Fibroblast of pulmonary artery (primary cell): ENCODE measurements around the gene FGF1.

Experiments used
- DNase-seq: peaks from one replicate; pipeline ENCODE4 v3.0.0-alpha.2; 2010; ENCODE audit warnings: low read depth
- H3K4me3 ChIP-seq: replicated peaks from 2 replicates; pipeline ENCODE4 v1.5.1; 2011; ENCODE audit warnings: low read depth, mild to moderate bottlenecking, control low read depth, low read length, moderate library complexity
- CTCF ChIP-seq: IDR thresholded peaks from 2 replicates; pipeline ENCODE4 v1.5.1; 2011; ENCODE audit warnings: mild to moderate bottlenecking, control low read depth, low read length, inconsistent platforms; ENCODE audit errors: missing control alignments

FGF1 gene

GRCh38 chr5:142658278-142658677 is 27.6 kb downstream of the FGF1 start:
- DNase-seq = no peak
- TF ChIP-seq CTCF = no peak

GRCh38 chr5:142657446-142657845 is 28.4 kb downstream of the FGF1 start:
- DNase-seq = no peak
- no peak for TF ChIP-seq CTCF
- no peak overlapping the region for H3K4me3 ChIP-seq

More at GRCh38 chr5:142658278-142658677, 27.6 kb downstream of the FGF1 start:
- no peak overlapping the region for H3K4me3 ChIP-seq

- TF ChIP-seq CTCF = peak; percentile 100
- H3K4me3 ChIP-seq = no peak overlapping the region
- peak; percentile 84 for DNase-seq
These were observed 30.3 kb downstream of the FGF1 start for GRCh38 chr5:142655339-142656267.

- TF ChIP-seq CTCF = peak; percentile 4
- no peak overlapping the region for H3K4me3 ChIP-seq
- DNase-seq = no peak
These were observed 31.3 kb downstream of the FGF1 start for GRCh38 chr5:142654578-142655058.

- DNase-seq = no peak
- H3K4me3 ChIP-seq = no peak overlapping the region
- TF ChIP-seq CTCF = no peak
These were observed 32.6 kb downstream of the FGF1 start for GRCh38 chr5:142653321-142653720.

- no peak overlapping the region for H3K4me3 ChIP-seq
- DNase-seq = no peak
- TF ChIP-seq CTCF = no peak
These were observed 33.3 kb downstream of the FGF1 start for GRCh38 chr5:142652563-142652962.
